Stimulated activated CD8-positive, alpha-beta memory T cell treated with anti-CD3 and anti-CD28 coated beads, Interleukin-4, amount 100 ng/mL, for 48 hours (primary cell): ENCODE measurements around the gene AP4E1.
"Not testable (repeated sequence)": the region's sequence is repeated elsewhere in the genome, so short reads cannot be mapped to it uniquely, and the experiment has no call there.

Experiments used
- DNase-seq: peaks from one replicate; pipeline ENCODE4 v3.0.0-alpha.2; 2020

The AP4E1 gene

GRCh38 chr15:50953302-50953701, 44.8 kb downstream of the AP4E1 start:
- DNase-seq = no peak

DNA sequence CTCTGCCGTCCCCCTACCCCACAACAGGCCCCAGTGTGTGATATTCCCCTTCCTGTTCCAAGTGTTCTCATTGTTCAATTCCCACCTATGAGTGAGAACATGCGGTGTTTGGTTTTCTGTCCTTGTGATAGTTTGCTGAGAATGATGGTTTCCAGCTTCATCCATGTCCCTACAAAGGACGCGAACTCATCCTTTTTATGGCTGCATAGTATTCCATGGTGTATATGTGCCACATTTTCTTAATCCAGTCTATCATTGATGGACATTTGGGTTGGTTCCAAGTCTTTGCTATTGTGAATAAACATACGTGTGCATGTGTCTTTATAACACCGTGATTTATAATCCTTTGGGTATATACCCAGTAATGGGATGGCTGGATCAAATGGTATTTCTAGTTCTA, 46.4 kb downstream of the AP4E1 start:
- not testable (repeated sequence) for DNase-seq

GRCh38 chr15:50959717-50960116, 51.2 kb downstream of the AP4E1 start:
- no peak for DNase-seq

DNA sequence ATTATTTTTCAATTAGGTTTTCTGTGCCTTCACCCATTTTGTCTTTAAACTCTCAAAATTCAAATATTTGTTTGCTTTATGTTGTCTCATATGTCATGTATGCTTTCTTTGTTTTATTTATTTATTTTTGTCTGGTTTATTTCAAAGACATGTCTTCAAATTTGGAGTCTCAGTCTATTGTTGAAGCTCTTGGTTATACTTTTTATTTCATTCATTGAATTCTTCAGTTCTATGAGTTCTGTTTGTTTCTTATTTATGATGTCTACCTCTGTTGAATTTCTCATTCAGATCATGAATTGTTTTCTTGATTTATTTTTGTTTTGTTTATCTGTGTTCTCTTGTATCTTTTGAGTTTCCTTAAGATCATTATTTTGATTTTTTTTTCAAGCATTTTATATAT, 55.6 kb downstream of the AP4E1 start:
- DNase-seq = no peak

GRCh38 chr15:50968353-50968752, 59.9 kb downstream of the AP4E1 start:
- DNase-seq = no peak

DNA sequence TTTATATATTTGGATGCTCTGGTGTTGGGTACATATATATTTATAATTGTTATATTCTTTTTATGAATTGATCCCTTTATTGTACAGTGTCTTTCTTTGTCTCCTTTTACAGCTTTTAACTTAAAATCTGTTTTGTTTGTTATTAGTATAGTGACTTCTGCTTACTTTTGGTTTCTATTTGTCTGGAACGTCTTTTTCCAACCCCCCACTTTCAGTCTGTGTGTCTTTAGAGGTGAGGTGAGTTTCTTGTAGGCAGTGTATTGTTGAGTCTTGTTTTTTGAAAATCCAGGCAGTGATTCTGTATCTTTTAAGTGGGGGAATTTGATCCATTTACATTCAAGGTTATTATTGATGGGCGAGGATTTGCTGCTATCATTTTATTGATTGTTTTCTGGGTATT, 62.0 kb downstream of the AP4E1 start:
- DNase-seq = no peak

- DNase-seq = no peak
Measured at GRCh38 chr15:50971115-50971514, 62.6 kb downstream of the AP4E1 start.

GRCh38 chr15:50971542-50971941, 63.1 kb downstream of the AP4E1 start:
- DNase-seq = no peak

DNA sequence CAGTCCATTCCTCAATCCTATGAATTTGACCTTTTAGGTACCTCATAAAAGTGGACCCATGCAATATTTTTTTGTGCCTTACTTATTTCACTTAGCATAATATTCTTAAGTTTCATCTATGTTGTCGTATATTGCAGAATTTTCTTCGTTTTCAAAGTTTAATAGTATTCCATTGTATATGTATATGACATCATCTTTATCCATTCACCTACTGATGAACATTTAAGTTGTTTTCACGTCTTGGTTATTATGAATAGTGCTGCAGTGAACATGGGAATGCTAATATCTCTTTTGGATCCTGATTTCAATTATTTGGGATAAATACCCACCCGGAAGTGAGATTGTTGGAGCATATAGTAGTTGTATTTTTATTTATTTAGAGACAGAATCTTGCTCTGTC, 65.1 kb downstream of the AP4E1 start:
- DNase-seq = no peak

GRCh38 chr15:50977162-50977561, 68.7 kb downstream of the AP4E1 start:
- no peak for DNase-seq

DNA sequence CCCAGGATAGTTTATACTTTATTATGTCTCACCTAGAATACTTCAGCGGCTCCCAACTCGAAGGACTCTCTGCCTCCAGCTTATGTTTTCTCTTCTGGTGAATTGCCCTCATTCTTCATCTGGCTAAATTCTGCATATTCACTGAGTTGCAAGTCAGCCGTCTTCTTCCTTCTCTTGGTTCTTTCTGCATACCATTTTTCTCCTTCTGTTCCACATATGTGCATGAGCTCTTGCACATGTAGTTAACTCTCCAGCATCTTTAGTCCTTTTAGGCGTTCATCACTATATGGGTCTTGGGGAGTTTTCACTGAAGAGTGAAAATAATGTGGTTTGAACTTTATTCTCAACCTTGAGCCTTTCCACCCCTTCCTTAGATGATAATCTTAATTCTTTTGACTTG, 70.1 kb downstream of the AP4E1 start:
- no peak for DNase-seq

DNA sequence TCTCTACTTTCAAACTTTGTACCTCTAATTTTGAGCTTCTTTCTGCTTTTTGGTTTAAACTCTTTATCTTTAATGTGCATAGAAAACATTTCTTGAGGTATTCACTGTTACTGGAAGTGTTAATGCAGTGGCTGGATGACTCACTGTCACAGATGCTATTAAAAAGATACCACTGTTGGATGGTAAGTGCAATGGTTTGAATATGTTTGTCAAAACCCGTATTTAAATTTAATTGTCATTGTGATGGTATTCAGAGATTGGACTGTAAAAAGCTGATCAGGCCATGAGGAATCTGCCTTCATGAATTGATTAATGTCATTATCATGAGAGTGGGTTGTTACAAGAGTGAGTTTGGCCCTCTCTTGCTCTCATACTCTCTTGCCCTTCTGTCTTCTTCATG, 70.6 kb downstream of the AP4E1 start:
- DNase-seq = no peak

- DNase-seq = no peak
Measured at GRCh38 chr15:50993598-50993997, 85.1 kb downstream of the AP4E1 start.

GRCh38 chr15:50996641-50997040, 88.2 kb downstream of the AP4E1 start:
- DNase-seq = no peak

GRCh38 chr15:50997371-50998051, 89.0 kb downstream of the AP4E1 start:
- no peak for DNase-seq

DNA sequence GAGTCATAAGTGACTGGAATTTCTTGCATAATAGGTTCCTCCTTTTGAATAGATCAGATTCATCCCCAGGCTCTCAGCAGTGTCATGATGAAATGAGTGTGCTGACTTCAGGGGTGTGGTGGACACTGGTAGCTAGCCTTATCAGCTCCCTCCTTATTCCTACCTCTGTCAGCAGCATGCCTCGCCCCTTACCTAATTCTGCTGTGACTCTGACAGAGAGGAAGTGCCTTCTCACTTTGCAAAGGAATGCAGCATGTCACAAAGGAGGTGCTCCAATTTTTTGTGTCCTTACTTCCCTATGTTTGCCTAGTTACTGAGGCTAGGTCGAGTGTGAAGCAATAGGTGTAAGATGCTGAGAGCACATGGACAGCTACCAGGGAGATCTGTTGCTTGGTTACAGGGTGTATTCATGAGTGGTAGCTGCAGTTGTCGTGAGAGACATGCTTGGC, 95.6 kb downstream of the AP4E1 start:
- DNase-seq = no peak

GRCh38 chr15:51006336-51006985, 98.0 kb downstream of the AP4E1 start:
- no peak for DNase-seq

DNA sequence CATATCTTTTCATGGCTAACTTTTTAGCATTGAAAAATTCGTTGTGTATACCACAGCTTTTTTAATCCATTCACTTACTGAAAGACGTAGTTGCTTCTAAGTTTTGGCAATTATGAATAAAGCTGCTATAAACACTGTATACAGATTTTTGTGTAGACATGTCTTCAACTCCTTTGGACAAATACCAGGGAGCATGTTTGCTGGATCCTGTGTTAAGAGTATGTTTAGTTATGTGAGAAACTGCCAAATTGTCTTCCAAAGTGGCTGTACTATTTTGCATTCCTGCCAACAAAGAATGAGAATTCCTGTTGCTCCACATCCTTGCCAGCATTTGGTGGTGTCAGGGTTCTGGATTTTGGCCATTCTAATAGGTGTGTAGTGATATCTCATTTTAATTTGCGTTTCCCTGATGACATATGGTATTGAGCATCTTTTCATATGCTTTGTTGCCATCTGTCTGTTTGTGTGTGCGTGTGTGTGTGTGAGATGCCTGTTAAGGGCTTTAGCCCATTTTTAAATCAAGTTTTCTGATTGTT, 98.7 kb downstream of the AP4E1 start:
- no peak for DNase-seq

DNA sequence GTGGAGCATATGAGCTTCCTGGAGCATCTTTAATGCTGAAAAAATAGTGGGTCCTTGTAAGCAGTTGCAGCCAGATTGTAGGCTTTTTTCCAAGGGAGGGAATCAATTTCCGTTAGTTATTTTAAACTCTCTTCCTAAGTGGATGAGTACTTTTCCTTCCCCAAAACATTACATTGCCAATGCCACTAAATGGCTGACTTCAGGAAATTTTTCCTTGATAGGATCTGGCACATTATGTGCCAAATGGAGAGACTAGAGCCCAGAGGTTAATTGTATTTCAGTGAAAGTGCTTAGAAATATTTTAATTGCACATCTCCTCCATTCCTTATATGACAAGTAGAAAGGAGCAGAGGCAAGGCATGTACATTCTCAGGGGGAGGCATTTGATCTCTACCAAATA, 102.7 kb downstream of the AP4E1 start:
- DNase-seq = no peak

GRCh38 chr15:51016615-51017014, 108.1 kb downstream of the AP4E1 start:
- no peak for DNase-seq

DNA sequence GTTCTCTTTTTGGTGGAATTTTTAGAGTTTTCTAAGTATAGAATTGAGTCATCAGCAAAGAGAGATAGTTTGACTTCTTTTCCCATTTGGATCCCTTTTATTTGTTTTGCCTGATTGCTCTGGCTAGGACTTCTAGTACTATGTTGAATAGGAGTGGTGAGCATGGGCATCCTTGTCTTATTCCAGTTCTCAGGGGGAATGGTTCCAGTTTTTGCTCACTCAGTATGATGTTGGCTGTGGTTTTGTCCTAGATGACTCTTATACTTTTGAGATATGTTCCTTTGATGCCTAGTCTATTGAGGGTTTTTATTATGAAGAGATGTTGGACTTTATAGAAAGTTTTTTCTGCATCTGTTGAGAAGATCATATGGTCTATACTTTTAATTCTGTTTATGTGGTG, 113.7 kb downstream of the AP4E1 start:
- no peak for DNase-seq

DNA sequence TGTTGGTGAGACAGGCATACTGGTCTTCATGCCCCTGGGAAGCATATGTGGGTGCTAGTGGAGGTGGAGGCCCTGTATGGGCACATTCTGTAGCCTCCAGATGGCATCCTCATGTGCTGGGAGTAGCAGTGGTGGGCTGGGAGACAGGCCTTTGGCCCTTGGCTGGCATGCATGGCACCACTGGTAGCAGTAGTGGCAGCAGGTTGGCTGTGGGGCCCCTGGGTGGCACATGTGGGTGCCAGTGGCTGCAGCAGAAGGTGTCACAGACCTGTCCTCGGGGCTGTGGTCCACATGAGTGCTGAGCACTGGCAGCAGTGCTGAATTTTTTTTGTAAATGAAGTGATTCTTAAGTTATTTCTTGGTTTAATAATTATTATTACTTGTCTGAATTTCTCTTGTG, 115.0 kb downstream of the AP4E1 start:
- DNase-seq = no peak

GRCh38 chr15:51024735-51025453, 116.4 kb downstream of the AP4E1 start:
- DNase-seq = no peak

GRCh38 chr15:51025454-51025846, 117.0 kb downstream of the AP4E1 start:
- DNase-seq = no peak
